Measurements from ENCODE around the gene CDK9. TPM values are rescaled to one million over a fixed set of nuclear protein-coding genes. Genes with fewer than 3 reads are reported as not detected.

CDK9 gene
- 33.4 TPM for total RNA-seq

DNA sequence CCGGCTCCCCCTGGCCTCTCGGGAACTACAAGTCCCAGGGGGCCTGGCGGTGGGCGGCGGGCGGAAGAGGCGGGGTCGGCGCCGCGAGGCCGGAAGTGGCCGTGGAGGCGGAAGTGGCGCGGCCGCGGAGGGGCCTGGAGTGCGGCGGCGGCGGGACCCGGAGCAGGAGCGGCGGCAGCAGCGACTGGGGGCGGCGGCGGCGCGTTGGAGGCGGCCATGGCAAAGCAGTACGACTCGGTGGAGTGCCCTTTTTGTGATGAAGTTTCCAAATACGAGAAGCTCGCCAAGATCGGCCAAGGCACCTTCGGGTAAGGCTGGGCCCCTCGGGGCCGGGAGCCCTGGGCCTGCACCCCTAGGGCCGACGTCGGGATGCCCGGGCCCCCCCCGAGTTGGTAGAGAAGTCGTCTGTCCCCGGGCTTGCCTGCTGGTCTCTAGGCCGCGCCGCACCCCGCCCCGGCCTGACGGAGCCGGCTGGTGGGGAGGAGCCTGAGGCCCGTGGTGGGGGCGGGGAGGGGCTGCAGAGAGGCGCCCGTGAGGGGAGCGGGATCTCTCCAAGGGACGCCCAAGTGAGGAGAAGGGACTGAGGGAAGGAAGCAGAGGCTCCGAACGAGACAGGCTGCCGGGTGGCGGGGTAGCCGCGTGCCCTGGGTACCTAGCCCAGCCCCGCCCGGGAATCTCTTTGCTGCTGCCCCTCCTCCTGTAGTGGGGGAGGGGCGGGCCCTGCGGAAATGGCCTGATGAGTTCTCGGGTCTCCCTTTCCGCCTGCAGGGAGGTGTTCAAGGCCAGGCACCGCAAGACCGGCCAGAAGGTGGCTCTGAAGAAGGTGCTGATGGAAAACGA, at the start of gene CDK9:
TSS of gene CDK9 (plus strand) at position 102 of the 840 bp plus-strand sequence. CDS start at position 217, 115 bp downstream.
- Histone ChIP-seq H3K4me3 (ENCODE audit: low read length in 3 of 3) (peak within 1 kb of the TSS; percentile 77 to 89 (median 87)), H3K9ac (ENCODE audit: low read depth in 1 of 3, low read length in 3 of 3) (peak within 1 kb of the TSS; percentile 75 to 86 (median 85)), H3K27me3 (ENCODE audit: control insufficient read depth in 3 of 3, insufficient read depth in 3 of 3, low read length in 3 of 3) (no peaks in the 10 kb centered on the region), H3K27ac (ENCODE audit: low read depth, low read length) (peak within 1 kb of the TSS; percentile 85), H3K4me1 (ENCODE audit: control insufficient read depth in 3 of 3, insufficient read depth in 3 of 3, low read length in 3 of 3) (peaks cover 24 to 51% (median 26%) of the 10 kb centered on the region in 3 donors), H3K9me3 (ENCODE audit: control insufficient read depth in 3 of 3, low read length in 3 of 3) (no peaks in the 10 kb centered on the region), H3K36me3 (ENCODE audit: control insufficient read depth in 3 of 3, insufficient read depth in 3 of 3, low read length in 3 of 3) (peaks cover 39 to 43% (median 42%) of the 10 kb centered on the region in 3 donors)

DNA sequence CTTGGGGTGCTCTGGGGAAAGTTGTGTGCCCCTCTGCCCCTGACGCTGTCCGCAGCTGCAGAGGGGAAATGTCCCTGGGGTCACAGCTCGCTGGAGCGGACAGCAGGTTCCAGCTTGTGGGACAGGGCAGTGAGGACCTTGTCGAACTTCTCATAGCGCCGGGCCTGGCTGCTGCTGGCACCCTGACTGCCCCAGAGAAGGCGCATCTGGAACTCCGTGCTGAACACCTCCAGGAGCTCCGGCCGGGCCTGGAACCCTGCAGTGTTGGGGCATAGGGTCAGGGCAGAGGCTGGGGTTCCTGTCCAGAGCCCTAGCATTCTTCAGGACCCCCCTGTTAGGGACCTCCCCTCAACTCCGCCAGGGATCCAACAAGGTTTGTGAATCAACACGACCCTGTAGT, 47.2 kb upstream of the CDK9 start:
- Histone ChIP-seq H3K4me1 (ENCODE audit: control insufficient read depth in 3 of 3, insufficient read depth in 3 of 3, low read length in 3 of 3) (peaks cover 18 to 27% (median 25%) of the 10 kb centered on the region in 3 donors), H3K9ac (ENCODE audit: low read depth in 1 of 3, low read length in 3 of 3) (no peak overlapping the region), H3K36me3 (ENCODE audit: control insufficient read depth in 3 of 3, insufficient read depth in 3 of 3, low read length in 3 of 3) (peaks cover 0 to 3% (median 2%) of the 10 kb centered on the region in 3 donors), H3K4me3 (ENCODE audit: low read length in 3 of 3) (no peak overlapping the region), H3K9me3 (ENCODE audit: control insufficient read depth in 3 of 3, low read length in 3 of 3) (no peaks in the 10 kb centered on the region), H3K27ac (ENCODE audit: low read depth, low read length) (no peak overlapping the region), H3K27me3 (ENCODE audit: control insufficient read depth in 3 of 3, insufficient read depth in 3 of 3, low read length in 3 of 3) (no peaks in the 10 kb centered on the region)

DNA sequence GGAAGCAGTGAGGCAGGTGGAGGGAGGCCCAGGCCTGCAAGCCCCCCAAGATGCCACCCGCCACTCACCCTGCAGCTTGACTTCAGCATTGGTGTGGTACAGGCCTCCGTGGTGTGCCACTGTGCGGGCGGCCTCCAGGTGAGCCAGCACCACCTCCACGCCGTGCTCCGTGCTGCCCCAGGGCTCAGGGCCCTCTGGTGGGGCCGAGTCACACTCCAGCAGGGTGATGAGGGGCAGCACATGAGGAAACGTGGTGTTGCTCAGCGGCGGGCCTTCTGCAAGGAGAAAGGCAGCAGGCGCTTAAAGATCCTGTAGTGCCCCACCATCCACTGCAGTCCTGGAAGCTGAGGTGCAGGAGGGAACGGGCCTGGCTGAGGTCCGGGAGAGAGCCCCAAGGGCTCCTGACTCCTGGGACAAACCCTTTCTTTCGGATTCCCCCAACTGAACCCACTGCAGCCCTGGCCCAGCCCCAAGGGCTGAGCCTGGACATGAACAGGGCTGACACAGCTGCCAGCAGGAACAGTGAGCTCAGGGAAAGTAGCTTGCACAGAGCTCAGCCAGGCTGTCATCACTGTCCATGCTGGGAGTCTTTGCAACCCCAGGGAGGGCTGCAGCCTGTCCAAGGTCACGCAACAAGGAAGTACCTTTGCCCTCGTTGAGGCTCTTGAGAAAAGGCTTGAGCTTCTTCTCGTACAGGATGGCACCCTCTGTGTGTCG, 46.1 kb upstream of the CDK9 start:
- Histone ChIP-seq H3K4me1 (ENCODE audit: control insufficient read depth in 3 of 3, insufficient read depth in 3 of 3, low read length in 3 of 3) (peaks cover 12 to 18% (median 16%) of the 10 kb centered on the region in 3 donors), H3K36me3 (ENCODE audit: control insufficient read depth in 3 of 3, insufficient read depth in 3 of 3, low read length in 3 of 3) (peaks cover 0 to 5% (median 3%) of the 10 kb centered on the region in 3 donors), H3K27ac (ENCODE audit: low read depth, low read length) (peak overlapping the region; percentile 76), H3K27me3 (ENCODE audit: control insufficient read depth in 3 of 3, insufficient read depth in 3 of 3, low read length in 3 of 3) (no peaks in the 10 kb centered on the region), H3K4me3 (ENCODE audit: low read length in 3 of 3) (no peak overlapping the region), H3K9ac (ENCODE audit: low read depth in 1 of 3, low read length in 3 of 3) (peak overlapping the region in 1 of 3 donors; percentile 62), H3K9me3 (ENCODE audit: control insufficient read depth in 3 of 3, low read length in 3 of 3) (no peaks in the 10 kb centered on the region)

DNA sequence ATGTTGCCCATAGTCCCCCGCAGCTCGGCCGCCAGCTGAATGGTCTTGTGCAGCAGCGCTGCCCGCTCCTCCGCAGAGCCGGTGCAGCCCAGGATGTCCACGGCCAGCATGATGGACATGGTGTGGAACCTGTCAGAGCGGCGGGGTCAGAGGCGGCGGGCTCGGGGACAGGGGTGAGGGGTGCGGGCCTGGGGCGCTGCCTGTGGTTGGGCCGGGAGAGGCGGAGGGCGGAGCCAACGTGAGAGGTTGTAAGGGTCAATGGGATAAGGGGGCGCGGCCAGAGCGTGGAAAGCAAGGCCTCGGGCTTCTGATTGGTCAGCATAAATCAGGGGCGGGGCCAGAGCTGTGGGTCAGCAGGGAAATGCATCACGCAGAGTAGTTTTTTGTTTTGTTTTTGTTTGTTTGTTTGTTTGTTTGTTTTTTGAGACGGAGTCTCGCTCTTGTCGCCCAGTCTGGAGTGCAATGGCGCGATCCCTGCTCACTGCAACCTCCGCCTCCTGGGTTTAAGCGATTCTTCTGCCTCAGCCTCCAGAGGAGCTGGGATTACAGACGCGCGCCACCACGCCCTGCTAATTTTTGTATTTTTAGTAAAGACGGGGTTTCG, 43.9 kb upstream of the CDK9 start:
- Histone ChIP-seq H3K27ac (ENCODE audit: low read depth, low read length) (peak overlapping the region; percentile 76), H3K36me3 (ENCODE audit: control insufficient read depth in 3 of 3, insufficient read depth in 3 of 3, low read length in 3 of 3) (peaks cover 0 to 9% (median 6%) of the 10 kb centered on the region in 3 donors), H3K9me3 (ENCODE audit: control insufficient read depth in 3 of 3, low read length in 3 of 3) (no peaks in the 10 kb centered on the region), H3K4me3 (ENCODE audit: low read length in 3 of 3) (peak overlapping the region in 1 of 3 donors; percentile 40), H3K4me1 (ENCODE audit: control insufficient read depth in 3 of 3, insufficient read depth in 3 of 3, low read length in 3 of 3) (peaks cover 11 to 16% (median 12%) of the 10 kb centered on the region in 3 donors), H3K27me3 (ENCODE audit: control insufficient read depth in 3 of 3, insufficient read depth in 3 of 3, low read length in 3 of 3) (no peaks in the 10 kb centered on the region), H3K9ac (ENCODE audit: low read depth in 1 of 3, low read length in 3 of 3) (peak overlapping the region in 1 of 3 donors; percentile 23)

DNA sequence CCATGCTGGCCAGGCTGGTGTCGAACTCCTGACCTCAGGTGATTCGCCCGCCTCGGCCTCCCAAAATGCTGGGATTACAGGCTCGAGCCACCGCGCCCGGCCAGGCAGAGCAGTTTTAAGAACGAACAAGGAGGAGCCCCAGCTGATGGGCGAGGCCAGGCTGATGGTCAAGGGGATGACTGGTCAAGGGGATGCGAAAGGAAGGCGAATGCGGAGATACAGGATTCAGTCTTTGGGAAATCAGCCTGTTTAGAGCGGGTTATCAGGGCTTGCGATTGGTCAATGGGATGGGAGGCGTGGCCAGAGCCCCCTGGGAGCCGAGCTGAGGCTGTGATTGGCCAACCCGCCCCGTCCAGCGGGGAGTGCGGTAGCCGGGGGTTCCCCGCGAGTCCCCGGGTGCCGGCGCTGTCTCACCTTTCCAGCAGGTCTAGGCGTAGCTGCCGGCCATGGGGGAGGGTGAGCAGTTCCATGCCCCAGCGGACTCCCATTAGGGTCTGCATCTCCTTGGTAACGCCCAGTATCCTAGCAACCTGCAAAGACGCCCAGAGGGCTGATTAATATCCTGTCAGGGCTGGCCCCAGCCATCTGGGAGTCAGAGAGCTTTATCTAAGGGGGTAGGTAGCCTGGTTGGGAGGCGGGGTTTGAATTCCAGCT, 43.3 kb upstream of the CDK9 start:
- Histone ChIP-seq H3K9me3 (ENCODE audit: control insufficient read depth in 3 of 3, low read length in 3 of 3) (no peaks in the 10 kb centered on the region), H3K9ac (ENCODE audit: low read depth in 1 of 3, low read length in 3 of 3) (peak overlapping the region in 2 of 3 donors; percentile 3 to 14), H3K4me3 (ENCODE audit: low read length in 3 of 3) (no peak overlapping the region), H3K27ac (ENCODE audit: low read depth, low read length) (no peak overlapping the region), H3K4me1 (ENCODE audit: control insufficient read depth in 3 of 3, insufficient read depth in 3 of 3, low read length in 3 of 3) (peaks cover 11 to 16% (median 12%) of the 10 kb centered on the region in 3 donors), H3K27me3 (ENCODE audit: control insufficient read depth in 3 of 3, insufficient read depth in 3 of 3, low read length in 3 of 3) (no peaks in the 10 kb centered on the region), H3K36me3 (ENCODE audit: control insufficient read depth in 3 of 3, insufficient read depth in 3 of 3, low read length in 3 of 3) (peaks cover 0 to 9% (median 6%) of the 10 kb centered on the region in 3 donors)

DNA sequence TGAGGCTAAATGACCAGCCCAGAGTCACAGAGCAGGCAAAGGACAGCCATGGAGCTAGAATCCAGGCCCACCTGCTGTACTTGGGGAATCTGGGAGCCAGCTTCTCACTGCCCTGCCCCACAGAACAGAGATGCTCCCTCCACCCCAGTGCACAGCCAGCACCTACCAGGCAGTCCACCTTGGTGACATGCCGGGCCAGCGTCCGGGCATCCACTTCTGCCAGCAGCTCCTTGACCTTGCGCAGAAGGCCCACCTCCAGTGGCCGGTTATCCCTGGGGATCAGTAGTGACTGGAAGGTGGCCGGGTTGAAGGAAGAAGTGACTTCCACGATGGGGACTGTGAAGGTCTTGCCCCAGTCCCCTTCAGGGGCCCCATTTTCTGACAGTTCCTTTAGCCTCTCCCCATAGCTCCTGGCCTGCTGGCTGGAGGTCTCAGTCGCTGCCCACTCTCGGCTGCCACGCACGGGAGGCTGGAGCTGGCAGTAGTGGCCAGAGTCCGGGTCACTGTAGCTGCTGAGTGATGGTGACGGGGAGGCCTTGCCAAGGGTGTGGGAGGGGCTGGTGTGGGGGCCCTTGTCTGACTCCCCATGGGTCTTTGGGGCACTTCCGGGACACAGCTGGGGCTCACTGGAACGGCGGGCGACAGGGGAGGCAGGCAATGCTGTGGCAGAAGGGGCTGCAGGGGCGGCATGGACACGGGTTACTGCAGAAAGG, 41.3 kb upstream of the CDK9 start:
- H3K27me3 ChIP-seq (ENCODE audit: control insufficient read depth in 3 of 3, insufficient read depth in 3 of 3, low read length in 3 of 3) = no peaks in the 10 kb centered on the region
- peaks cover 8 to 16% (median 11%) of the 10 kb centered on the region in 3 donors for H3K36me3 ChIP-seq (ENCODE audit: control insufficient read depth in 3 of 3, insufficient read depth in 3 of 3, low read length in 3 of 3)
- H3K27ac ChIP-seq (ENCODE audit: low read depth, low read length) = no peak overlapping the region

DNA sequence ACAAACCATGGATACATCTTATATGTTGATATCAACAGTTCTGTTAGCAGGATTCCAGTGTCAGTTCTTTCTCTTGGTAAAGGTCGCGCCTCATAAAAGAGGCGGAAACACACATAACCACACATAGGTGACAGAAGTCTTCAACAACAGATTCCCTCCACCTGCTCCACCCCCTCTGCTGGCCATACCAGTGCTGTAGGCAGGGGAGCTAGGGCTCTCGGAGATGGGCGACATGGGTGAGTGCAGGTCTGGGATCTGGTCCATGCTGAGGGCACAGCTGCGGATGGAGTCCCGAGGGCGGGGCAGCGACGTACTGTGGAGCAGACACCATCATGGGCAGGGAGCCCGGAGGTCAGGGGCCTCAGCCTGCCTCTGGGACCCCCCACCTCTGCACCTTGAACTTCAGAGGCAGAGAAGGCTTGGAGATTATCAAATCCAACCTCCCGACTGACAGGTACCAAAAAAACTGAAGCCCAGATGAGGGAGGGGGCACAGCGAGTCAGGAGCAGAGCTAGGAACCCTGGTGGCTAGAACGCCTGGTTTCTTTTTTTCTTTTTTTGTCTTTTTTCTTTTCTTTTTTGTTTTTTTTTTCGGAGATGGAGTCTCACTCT, 38.8 kb upstream of the CDK9 start:
- H3K36me3 ChIP-seq (ENCODE audit: control insufficient read depth in 3 of 3, insufficient read depth in 3 of 3, low read length in 3 of 3) = peaks cover 10 to 17% (median 14%) of the 10 kb centered on the region in 3 donors

More for the DNA sequence above, 41.3 kb upstream of the CDK9 start:
- H3K4me1 ChIP-seq (ENCODE audit: control insufficient read depth in 3 of 3, insufficient read depth in 3 of 3, low read length in 3 of 3) = peaks cover 11 to 15% (median 12%) of the 10 kb centered on the region in 3 donors
- H3K4me3 ChIP-seq (ENCODE audit: low read length in 3 of 3) = no peak overlapping the region
- H3K9me3 ChIP-seq (ENCODE audit: control insufficient read depth in 3 of 3, low read length in 3 of 3) = no peaks in the 10 kb centered on the region
- H3K9ac ChIP-seq (ENCODE audit: low read depth in 1 of 3, low read length in 3 of 3) = no peak overlapping the region

DNA sequence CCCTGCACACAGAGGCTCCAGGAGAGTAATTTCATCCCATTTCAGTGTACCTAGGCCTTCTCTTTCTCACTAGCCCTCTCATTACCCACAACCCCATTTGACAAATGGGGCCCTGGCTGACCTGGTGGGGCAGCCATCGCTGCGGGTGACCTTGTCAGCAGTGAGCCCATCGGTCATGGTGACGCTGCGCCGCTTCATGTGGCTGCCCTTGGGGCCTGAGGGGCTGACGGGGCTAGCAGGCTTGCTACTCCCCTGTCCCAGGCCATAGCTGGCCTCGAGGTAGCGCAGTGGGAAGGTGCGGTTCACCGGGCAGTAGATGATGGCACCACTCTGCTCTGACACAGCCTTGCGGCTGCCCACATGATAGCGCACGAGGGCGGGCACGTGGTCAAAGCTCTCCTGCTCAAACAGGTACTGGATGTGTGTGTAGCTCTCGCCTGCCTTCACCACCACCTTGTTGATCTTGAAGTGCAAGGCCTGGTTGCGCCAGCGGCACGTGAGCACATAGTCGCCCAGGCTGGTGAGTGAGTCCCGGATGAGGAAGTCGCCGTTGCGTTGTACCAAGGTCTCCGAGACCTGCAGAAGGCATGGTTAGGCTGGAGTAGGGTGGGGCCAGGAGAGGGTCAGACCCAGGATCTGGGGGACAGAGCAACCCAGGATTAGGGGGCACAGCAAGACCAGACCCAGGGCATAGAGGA, 36.6 kb upstream of the CDK9 start:
- H3K4me3 ChIP-seq (ENCODE audit: low read length in 3 of 3) = no peak overlapping the region
- H3K27me3 ChIP-seq (ENCODE audit: control insufficient read depth in 3 of 3, insufficient read depth in 3 of 3, low read length in 3 of 3) = peaks cover 12 to 20% (median 18%) of the 10 kb centered on the region in 3 donors
- H3K9ac ChIP-seq (ENCODE audit: low read depth in 1 of 3, low read length in 3 of 3) = no peak overlapping the region
- peaks cover 0 to 5% (median 0%) of the 10 kb centered on the region in 3 donors for H3K4me1 ChIP-seq (ENCODE audit: control insufficient read depth in 3 of 3, insufficient read depth in 3 of 3, low read length in 3 of 3)
- H3K27ac ChIP-seq (ENCODE audit: low read depth, low read length) = no peak overlapping the region
- H3K36me3 ChIP-seq (ENCODE audit: control insufficient read depth in 3 of 3, insufficient read depth in 3 of 3, low read length in 3 of 3) = peaks cover 10 to 16% (median 14%) of the 10 kb centered on the region in 3 donors
- no peaks in the 10 kb centered on the region for H3K9me3 ChIP-seq (ENCODE audit: control insufficient read depth in 3 of 3, low read length in 3 of 3)

More for the DNA sequence above, 38.8 kb upstream of the CDK9 start:
- H3K4me1 ChIP-seq (ENCODE audit: control insufficient read depth in 3 of 3, insufficient read depth in 3 of 3, low read length in 3 of 3) = no peaks in the 10 kb centered on the region
- no peaks in the 10 kb centered on the region for H3K9me3 ChIP-seq (ENCODE audit: control insufficient read depth in 3 of 3, low read length in 3 of 3)
- H3K27ac ChIP-seq (ENCODE audit: low read depth, low read length) = no peak overlapping the region
- no peaks in the 10 kb centered on the region for H3K27me3 ChIP-seq (ENCODE audit: control insufficient read depth in 3 of 3, insufficient read depth in 3 of 3, low read length in 3 of 3)
- no peak overlapping the region for H3K4me3 ChIP-seq (ENCODE audit: low read length in 3 of 3)
- no peak overlapping the region for H3K9ac ChIP-seq (ENCODE audit: low read depth in 1 of 3, low read length in 3 of 3)
